Stimulated activated CD4-positive, alpha-beta T cell treated with anti-CD3 and anti-CD28 coated beads, Interleukin-12 subunit alpha, Interleukin-12 subunit beta, amount 100 ng/mL, for 48 hours (primary cell): Measurements from ENCODE around the gene ITGB3BP.
A peak's percentile ranks its signal among the peaks of the same experiment; 100 is the strongest.
"Not testable (repeated sequence)": the region's sequence is repeated elsewhere in the genome, so short reads cannot be mapped to it uniquely, and the experiment has no call there.

Source experiments
- DNase-seq, 3 donors: peaks; one replicate each; pipeline ENCODE4 v3.0.0-alpha.2; 2020; ENCODE audit warnings: low read depth in 2 of 3, low spot score in 1 of 3

Gene ITGB3BP, protein sequence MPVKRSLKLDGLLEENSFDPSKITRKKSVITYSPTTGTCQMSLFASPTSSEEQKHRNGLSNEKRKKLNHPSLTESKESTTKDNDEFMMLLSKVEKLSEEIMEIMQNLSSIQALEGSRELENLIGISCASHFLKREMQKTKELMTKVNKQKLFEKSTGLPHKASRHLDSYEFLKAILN

DNA sequence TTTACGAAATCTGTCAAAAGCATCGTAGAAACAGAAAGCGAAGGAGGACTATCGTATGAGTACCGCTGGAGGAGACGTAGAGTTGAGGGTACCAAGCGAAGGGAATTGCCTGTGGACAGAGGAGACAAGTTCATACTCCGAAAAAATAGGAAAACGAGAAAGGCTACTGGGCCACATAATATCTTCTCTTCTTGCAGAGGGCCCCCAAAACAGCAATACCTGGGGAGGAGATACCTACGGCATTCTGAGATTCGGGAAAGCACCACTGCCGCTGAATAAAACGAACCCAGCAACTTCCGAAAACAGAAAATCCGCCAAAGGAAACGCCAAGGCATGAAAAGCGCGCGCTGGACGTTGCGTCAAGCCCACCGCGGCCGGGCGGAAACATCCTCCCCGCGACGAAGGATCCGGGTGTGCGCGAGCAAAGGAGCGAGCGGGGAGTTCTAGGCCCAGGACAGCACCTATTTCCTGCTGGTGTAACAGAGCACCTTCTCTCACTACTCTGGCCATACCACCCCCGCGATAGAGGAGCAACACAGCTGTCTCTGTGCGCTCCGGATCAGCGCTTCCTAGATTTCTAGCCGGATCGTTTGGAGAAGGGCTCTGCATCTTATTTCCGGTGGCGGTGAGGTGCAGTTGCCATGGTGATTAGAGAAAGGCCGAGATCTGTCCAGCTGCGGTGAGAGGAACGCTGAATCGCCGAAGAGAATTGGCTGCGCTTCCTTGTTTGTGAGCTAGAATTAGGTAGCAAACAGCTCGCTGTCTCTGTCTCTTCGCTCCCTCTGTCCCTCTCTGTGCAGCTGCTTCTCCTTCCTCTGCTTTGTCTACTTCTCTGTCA is at the start of gene ITGB3BP, which contains the start of gene EFCAB7:
Gene ITGB3BP, minus strand, starts transcription at position 335 of the 838 bp plus-strand sequence. Its CDS starts 92 bp downstream, at position 243.
Gene EFCAB7, plus strand, starts transcription at position 635 of the 838 bp plus-strand sequence. CDS start 2,048 bp downstream, outside the sequence.
- DNase-seq = peak; percentile 71 to 77 (median 76)

GRCh38 chr1:63572686-63573085 is 49.7 kb upstream of the ITGB3BP start:
- DNase-seq = not testable (repeated sequence)

DNA sequence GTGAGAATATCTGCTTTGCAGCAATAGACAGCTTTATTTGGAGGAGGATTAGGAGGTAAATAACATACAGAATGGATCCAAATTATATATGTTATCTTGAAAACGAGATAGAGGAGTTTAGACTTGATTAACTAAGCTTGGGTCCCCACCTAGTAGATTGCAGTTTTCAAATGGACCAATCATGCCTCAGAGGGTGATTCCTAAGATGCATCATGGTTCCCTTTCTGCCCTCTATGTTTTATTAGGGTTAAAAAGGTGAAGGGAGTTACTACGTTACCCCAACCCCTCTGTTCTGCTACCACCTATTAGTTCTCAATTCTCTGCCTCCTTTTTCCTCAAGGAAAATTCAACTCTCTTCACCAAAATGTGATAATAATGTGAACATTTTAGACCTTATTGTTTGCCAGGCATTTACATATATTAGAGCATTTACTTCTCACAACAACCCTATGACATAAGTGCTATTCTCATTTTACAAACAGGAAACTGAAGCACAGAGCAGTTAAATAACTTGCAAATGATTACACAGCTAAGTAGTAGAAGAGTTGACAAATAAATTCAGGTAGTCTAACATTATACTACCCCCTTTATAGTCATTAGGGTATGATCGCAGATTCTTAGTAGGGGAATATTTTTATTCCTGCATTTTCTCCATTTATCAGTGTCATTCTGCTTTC is 46.8 kb upstream of the ITGB3BP start:
- no peak for DNase-seq

GRCh38 chr1:63569068-63569467 is 46.0 kb upstream of the ITGB3BP start:
- DNase-seq = no peak

DNA sequence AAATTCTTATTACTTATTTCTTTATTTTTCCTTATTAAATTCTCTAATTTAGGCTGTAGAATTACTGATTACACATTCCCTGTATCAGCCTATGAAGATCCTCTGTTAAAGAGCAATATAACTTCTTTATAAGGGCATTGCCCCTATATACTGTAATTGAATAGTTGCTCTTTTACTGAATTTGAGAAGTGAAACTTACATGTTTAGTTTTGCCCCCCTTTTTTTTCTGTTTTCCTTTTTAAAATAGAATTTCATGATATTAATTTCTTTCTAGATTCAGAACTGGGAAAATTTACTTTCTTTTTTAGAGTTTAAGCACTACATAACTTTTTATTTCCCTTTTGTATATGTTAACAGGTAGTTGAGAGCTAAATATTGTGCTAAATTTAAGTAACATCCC is 40.7 kb upstream of the ITGB3BP start:
- DNase-seq = no peak

DNA sequence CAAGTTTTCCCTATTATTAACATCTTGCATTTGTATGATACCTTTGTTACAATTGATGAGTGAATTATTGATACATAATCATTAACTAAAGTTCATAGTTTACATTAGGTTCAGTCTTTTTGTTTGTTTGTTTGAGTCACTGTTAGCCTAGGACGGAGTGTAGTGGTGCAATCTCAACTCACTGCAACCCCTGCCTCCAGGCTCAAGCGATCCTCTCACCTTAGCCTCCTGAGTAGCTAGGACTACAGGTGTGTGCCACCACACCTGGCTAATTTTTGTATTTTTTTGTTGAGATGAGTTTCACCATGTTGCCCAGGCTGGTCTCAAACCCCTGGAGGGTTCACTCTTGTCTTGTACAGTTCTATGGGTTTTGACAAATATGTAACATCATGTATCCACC is 36.3 kb upstream of the ITGB3BP start:
- DNase-seq = no peak

DNA sequence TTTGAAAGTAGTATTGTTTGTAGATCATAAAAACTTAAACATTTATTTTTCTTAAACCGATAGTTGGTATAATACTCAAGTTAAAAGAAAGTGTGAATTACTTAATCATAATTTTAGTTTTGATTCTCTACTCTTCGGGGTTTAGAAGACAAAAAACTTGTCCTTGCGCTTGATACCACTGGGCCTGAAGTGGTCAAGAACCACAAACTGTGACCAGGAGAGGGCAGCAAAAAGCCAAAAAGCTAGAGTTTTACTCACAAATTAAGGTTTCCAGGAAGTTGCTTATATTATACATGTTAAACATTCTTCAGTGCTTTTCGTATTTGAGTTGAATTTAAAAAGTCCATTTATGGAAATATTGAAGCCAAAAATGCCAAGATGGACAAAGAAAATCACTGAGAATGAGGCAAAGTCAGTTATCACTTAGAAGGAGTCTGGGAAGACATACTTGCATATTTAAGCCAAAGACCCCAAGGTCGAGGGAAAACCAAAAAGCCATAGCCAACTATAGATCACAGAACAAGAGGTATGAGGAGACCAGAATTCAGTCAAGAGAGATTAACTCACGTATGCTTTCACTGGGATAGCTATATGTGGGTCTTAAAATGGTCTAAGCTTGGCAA is 34.5 kb upstream of the ITGB3BP start:
- peak in 2 of 3 donors; percentile 8 to 12 for DNase-seq

GRCh38 chr1:63555480-63555879 is 32.5 kb upstream of the ITGB3BP start:
- DNase-seq = no peak

- DNase-seq = no peak
Observed at GRCh38 chr1:63548877-63549276, 25.9 kb upstream of the ITGB3BP start.

DNA sequence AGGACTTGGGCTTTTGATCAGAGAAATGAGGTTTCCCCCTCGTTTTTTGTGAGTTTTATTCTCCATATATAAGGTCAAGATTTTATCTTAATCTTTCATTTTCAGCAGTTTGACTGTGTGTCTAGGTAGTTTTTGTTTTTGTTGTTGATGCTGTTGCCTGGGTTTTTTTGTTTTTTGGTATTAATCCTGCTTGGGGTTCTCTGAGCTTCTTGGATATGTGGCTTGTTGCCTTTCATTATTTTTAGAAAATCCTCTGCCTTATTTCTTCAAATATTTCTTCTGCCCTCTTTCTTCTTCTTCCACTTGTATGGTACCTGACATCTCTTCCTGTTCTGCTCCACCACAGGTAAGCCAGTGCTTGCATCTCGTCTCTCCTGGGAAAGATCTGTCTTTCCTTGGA is 25.3 kb upstream of the ITGB3BP start:
- DNase-seq = no peak

DNA sequence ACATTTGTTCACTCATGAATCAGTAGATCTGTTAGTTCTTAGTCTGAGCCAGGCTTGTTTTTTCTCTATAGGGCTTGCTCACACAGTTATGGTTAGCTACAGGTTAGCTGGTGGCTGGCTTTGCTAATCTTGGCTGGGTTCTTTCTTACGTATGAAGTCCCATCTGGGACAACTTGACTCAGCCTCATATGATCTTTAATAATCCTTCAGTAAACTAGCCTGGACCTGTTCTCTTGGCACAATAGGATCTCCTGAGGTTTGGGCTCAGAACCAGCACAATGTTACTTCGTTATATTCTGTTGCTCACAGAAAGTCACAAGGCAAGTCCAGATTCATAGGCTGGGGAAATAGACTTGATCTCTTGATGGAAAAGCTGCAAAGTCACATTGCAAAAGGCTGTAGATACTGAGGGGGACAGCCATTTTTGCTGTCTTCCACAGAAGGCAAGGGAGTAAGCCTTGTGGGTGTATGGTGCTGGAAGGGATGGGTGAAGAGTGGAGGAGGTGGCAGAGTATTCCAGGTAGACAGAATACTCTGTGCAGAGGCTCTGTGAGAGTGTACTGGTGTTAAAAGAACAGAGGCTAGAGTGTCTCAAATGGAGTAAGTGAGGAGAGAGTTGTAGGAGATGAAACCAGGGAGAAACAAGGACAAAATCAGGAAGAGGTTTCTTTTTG is 24.7 kb upstream of the ITGB3BP start:
- no peak for DNase-seq

DNA sequence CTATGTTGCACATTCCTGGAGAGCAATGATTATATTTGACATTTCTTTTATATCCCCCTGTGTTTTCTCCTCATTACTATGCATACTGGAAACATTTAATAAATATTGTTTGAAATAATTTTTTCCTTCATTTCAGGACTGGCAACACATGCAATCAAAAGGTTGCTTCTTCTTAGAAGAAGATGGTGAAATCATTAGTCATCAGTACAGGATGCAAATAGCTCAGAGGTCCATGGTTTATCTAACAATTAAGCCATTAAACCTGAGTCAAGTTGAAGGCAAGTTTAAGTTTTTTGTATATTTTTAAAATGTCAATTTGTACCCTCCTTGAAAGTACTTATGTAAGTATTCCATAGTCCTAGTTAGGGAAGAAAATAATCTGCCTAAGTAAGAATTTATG is 22.8 kb upstream of the ITGB3BP start:
- DNase-seq = no peak

DNA sequence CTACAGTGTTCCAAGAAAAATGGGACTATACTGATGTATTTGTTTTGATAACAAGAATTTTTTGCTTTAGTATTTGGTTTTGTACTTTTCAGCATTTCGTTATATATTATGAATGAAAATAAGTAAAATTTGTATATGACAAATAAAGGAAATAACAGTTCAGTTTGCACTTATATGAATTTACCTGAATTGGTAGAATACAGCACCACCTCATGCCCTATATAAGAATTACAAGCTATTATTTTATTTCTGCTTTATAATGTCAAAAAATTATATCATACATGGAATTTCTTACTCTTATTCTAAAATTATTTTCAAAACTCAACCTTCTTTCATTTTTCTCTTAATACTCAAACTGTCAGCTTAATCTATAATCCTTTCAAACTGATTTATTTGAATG is 14.9 kb upstream of the ITGB3BP start:
- DNase-seq = no peak

DNA sequence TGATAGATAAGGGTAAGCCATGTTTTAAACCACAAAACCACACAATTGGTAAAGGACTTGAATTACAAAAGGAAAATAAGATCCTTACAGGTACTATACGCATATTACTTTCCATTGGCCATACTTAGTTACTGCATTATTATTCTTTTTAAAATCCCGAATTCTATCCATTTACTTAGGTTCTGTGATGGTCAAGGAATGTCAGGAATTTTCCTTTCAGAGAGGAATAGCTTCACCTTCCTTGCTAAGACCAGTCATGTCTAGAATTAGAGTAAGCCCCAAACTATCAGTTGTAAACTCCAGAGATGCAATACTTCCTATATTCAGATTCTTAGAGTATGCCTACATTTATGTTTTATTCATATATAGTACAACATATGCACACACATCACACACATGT is 14.0 kb upstream of the ITGB3BP start:
- no peak for DNase-seq

GRCh38 chr1:63534406-63534805 is 11.4 kb upstream of the ITGB3BP start:
- DNase-seq = no peak

DNA sequence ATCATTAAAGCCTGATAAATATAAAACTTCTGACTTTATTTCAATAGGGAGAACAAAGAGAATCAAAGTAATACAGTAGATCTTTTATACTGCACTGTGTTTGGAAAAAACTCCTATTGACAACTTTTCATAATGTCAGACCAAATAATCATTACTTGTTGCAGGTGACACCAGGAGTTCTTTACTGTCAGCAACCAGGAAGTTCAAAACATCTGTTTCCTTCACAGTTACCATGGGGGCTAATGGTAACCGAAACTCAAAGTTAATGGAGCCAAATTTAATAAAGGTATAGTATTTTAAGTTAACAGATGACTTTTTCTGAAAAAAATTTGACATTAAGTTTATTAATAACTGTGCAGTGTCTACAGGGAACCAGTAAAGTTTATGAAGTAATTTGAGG is 10.9 kb upstream of the ITGB3BP start:
- no peak for DNase-seq

GRCh38 chr1:63532727-63533126 is 9.7 kb upstream of the ITGB3BP start:
- no peak for DNase-seq

DNA sequence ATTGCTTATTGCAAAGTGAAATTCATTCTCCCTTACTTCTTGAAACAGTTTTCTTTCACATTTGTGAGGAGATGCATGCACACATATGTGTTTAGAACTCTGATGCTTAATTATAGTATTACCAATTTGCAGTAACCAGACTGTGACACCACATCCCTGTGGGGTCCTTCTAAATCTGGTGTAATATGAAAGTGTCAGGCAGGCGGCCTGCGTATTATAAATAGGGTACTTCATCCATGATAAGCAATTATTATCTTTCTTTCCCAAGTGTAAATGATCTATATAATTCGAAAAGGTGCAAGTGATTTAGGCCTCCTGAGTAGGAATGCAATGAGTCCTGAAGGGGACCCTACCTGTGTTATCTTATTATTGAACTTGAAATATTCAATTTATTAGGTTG is 1.2 kb upstream of the ITGB3BP start:
- no peak for DNase-seq

GRCh38 chr1:63523738-63524137 is 713 bp upstream of the ITGB3BP start:
- no peak for DNase-seq

GRCh38 chr1:63516629-63517028 is 6.4 kb downstream of the ITGB3BP start:
- DNase-seq = no peak

- no peak for DNase-seq
Observed at GRCh38 chr1:63512584-63512983, 10.4 kb downstream of the ITGB3BP start.
